ENCODE data around the gene GRID1. TPM values are rescaled to one million over a fixed set of nuclear protein-coding genes. Genes with fewer than 3 reads are reported as not detected.

The GRID1 gene
- total RNA-seq, 1 donor = not detected

GRCh38 chr10:86370006-86370585 is 3.5 kb upstream of the GRID1 start:
- H3K4me3 ChIP-seq (ENCODE audit: low read depth, low read length) = no peak overlapping the region
- DNase-seq (ENCODE audit: low read depth) = no peak
- no peak for TF ChIP-seq CTCF (IDR thresholded peaks at IDR 0.05; ENCODE audit: insufficient read depth, low read depth, low read length)

- no peak overlapping the region for H3K4me3 ChIP-seq (ENCODE audit: low read depth, low read length)
- TF ChIP-seq CTCF (IDR thresholded peaks at IDR 0.05; ENCODE audit: insufficient read depth, low read depth, low read length) = no peak
- DNase-seq (ENCODE audit: low read depth) = no peak
Observed at GRCh38 chr10:86368987-86369386, 2.4 kb upstream of the GRID1 start.

GRCh38 chr10:86368046-86368445 is 1.5 kb upstream of the GRID1 start:
- no peak overlapping the region for H3K4me3 ChIP-seq (ENCODE audit: low read depth, low read length)
- no peak for TF ChIP-seq CTCF (IDR thresholded peaks at IDR 0.05; ENCODE audit: insufficient read depth, low read depth, low read length)
- DNase-seq (ENCODE audit: low read depth) = no peak

- peak; percentile 6 for DNase-seq (ENCODE audit: low read depth)
- no peak for TF ChIP-seq CTCF (IDR thresholded peaks at IDR 0.05; ENCODE audit: insufficient read depth, low read depth, low read length)
- peak overlapping the region; percentile 7 for H3K4me3 ChIP-seq (ENCODE audit: low read depth, low read length)
Observed at GRCh38 chr10:86367152-86367951, 757 bp upstream of the GRID1 start.

GRCh38 chr10:86366902-86367151 is 232 bp upstream of the GRID1 start:
- no peak for TF ChIP-seq CTCF (IDR thresholded peaks at IDR 0.05; ENCODE audit: insufficient read depth, low read depth, low read length)
- no peak for DNase-seq (ENCODE audit: low read depth)
- peak overlapping the region; percentile 7 for H3K4me3 ChIP-seq (ENCODE audit: low read depth, low read length)

- TF ChIP-seq CTCF (IDR thresholded peaks at IDR 0.05; ENCODE audit: insufficient read depth, low read depth, low read length) = no peak
- H3K4me3 ChIP-seq (ENCODE audit: low read depth, low read length) = no peak overlapping the region
- no peak for DNase-seq (ENCODE audit: low read depth)
Observed at GRCh38 chr10:86365346-86366032, 1.1 kb downstream of the GRID1 start.

Measured in fibroblast of villous mesenchyme (primary cell).